Measurements from ENCODE around the gene TTC39B. TPM values are rescaled to one million over a fixed set of nuclear protein-coding genes. Genes with fewer than 3 reads are reported as not detected.

TTC39B gene
- total RNA-seq, 2 experiments from 2014 or later: 0.06 TPM; not detected in 1

GRCh38 chr9:15286161-15286821 lies 20.7 kb downstream of the TTC39B start:
- Histone ChIP-seq H3K4me2 (ENCODE audit: low read length) (no peak overlapping the region), H3K9me2 (ENCODE audit: insufficient read depth, low read length) (no peaks in the 10 kb centered on the region), H3K4me3 (ENCODE audit: low read depth, low read length, poor library complexity, severe bottlenecking) (no peak overlapping the region), H3K79me2 (ENCODE audit: insufficient read depth, low read depth, low read length) (no peaks in the 10 kb centered on the region), H4K20me1 (ENCODE audit: insufficient read depth, low read length) (no peaks in the 10 kb centered on the region), H2AFZ (ENCODE audit: low read length) (no peak overlapping the region), H3K4me1 (ENCODE audit: insufficient read depth, low read length, poor library complexity, severe bottlenecking) (no peaks in the 10 kb centered on the region), H3K36me3 (ENCODE audit: insufficient read depth, low read length) (no peaks in the 10 kb centered on the region), H3K9me3 (ENCODE audit: low read length) (no peaks in the 10 kb centered on the region), H3K27ac (ENCODE audit: low read depth, low read length, poor library complexity, severe bottlenecking) (no peak overlapping the region)
- ChIA-PET CTCF (ENCODE audit: unreplicated experiment) (no interaction called here), POLR2A (interaction anchor here (0.6 to 1.2 kb wide), 2 partner anchors 8 to 502 kb away, joined by 3 to 4 read pairs; no protein-coding TSS in a partner anchor)
- BruUV-seq (replicated peaks): no TSS peak
- no peak for DNase-seq (ENCODE audit: low spot score)
- intact Hi-C loops (cut with micrococcal nuclease; ENCODE audit: unreplicated experiment): no loop called here
- TF ChIP-seq CTCF (conservative IDR thresholded peaks at IDR 0.05; ENCODE audit: low read length) (no peak), EZH2phosphoT487 (IDR thresholded peaks at IDR 0.05; ENCODE audit: borderline replicate concordance, low read depth, low read length) (no peak)

DNA sequence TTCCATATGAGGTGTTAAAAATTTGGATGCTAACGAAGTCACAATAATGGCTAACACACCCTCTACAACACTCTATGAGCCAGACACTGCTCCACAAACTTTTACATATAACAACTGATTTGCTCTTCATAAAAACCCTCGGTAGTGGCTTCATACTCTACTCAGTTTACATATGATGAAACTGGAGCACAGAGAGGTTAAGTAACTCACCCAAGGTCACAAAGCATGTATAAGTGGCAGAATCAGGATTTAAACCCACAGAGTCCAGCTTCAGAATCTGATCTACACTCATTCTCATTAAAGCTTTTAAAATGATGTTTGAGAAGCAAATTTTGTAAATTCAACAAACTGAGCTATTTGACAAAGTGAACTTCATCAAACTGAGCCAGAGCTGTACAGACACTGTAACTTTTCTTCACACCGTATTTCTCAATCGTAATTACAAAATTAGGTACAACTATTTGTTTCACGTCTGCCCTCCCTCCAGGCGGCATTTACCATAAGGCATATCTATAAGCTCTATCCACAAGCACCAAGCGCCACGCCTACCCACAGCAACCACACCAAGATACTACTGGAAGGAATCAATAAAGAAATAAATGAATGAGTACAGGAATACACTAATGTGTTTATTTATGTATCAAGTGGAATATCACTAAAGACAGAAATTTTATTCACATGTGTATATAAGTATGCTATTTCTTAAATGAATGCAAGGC lies 24.3 kb downstream of the TTC39B start:
- TF ChIP-seq EZH2phosphoT487 (IDR thresholded peaks at IDR 0.05; ENCODE audit: borderline replicate concordance, low read depth, low read length) (no peak), CTCF (conservative IDR thresholded peaks at IDR 0.05; ENCODE audit: low read length) (no peak)
- no peaks in the 10 kb centered on the region for H3K36me3 ChIP-seq (ENCODE audit: insufficient read depth, low read length)
- no peak for DNase-seq (ENCODE audit: low spot score)
- no peaks in the 10 kb centered on the region for H3K79me2 ChIP-seq (ENCODE audit: insufficient read depth, low read depth, low read length)
- intact Hi-C loops (cut with micrococcal nuclease; ENCODE audit: unreplicated experiment): no loop called here
- no peaks in the 10 kb centered on the region for H3K9me3 ChIP-seq (ENCODE audit: low read length)
- H2AFZ ChIP-seq (ENCODE audit: low read length): no peak overlapping the region
- no peaks in the 10 kb centered on the region for H4K20me1 ChIP-seq (ENCODE audit: insufficient read depth, low read length)
- H3K9me2 ChIP-seq (ENCODE audit: insufficient read depth, low read length): no peaks in the 10 kb centered on the region
- H3K27ac ChIP-seq (ENCODE audit: low read depth, low read length, poor library complexity, severe bottlenecking): no peak overlapping the region
- H3K4me2 ChIP-seq (ENCODE audit: low read length): no peak overlapping the region
- ChIA-PET CTCF (ENCODE audit: unreplicated experiment) (no interaction called here), POLR2A (interaction anchor here (0.6 kb wide), 1 partner anchor 13 kb away, joined by 7 read pairs; no protein-coding TSS in a partner anchor)
- H3K4me3 ChIP-seq (ENCODE audit: low read depth, low read length, poor library complexity, severe bottlenecking): no peak overlapping the region
- H3K4me1 ChIP-seq (ENCODE audit: insufficient read depth, low read length, poor library complexity, severe bottlenecking): no peaks in the 10 kb centered on the region
- no TSS peak for BruUV-seq (replicated peaks)

- Histone ChIP-seq H3K36me3 (ENCODE audit: insufficient read depth, low read length) (no peaks in the 10 kb centered on the region), H2AFZ (ENCODE audit: low read length) (no peak overlapping the region), H3K9me2 (ENCODE audit: insufficient read depth, low read length) (no peaks in the 10 kb centered on the region), H3K4me3 (ENCODE audit: low read depth, low read length, poor library complexity, severe bottlenecking) (no peak overlapping the region), H3K4me1 (ENCODE audit: insufficient read depth, low read length, poor library complexity, severe bottlenecking) (no peaks in the 10 kb centered on the region), H3K27ac (ENCODE audit: low read depth, low read length, poor library complexity, severe bottlenecking) (no peak overlapping the region), H4K20me1 (ENCODE audit: insufficient read depth, low read length) (no peaks in the 10 kb centered on the region), H3K79me2 (ENCODE audit: insufficient read depth, low read depth, low read length) (no peaks in the 10 kb centered on the region), H3K4me2 (ENCODE audit: low read length) (no peak overlapping the region), H3K9me3 (ENCODE audit: low read length) (no peaks in the 10 kb centered on the region)
- no peak for TF ChIP-seq CTCF (conservative IDR thresholded peaks at IDR 0.05; ENCODE audit: low read length)
- POLR2A ChIA-PET: no interaction called here
- intact Hi-C loops (cut with micrococcal nuclease; ENCODE audit: unreplicated experiment): no loop called here
- BruUV-seq (replicated peaks): no TSS peak
- CTCF ChIA-PET (ENCODE audit: unreplicated experiment): no interaction called here
- DNase-seq (ENCODE audit: low spot score): no peak
Observed at GRCh38 chr9:15280647-15281046, 26.4 kb downstream of the TTC39B start.

Measured in OCI-LY7 (cell line).